ENCODE data around the gene KRTAP6-1. TPM values are rescaled to one million over a fixed set of nuclear protein-coding genes. Genes with fewer than 3 reads are reported as not detected.

The KRTAP6-1 gene
- total RNA-seq, 2 donors from 2014 or later = not detected

GRCh38 chr21:30582870-30583269 is 30.9 kb downstream of the KRTAP6-1 start:
- DNase-seq (no peak), ATAC-seq (no peak)
- intact Hi-C loops (cut with DNase I, micrococcal nuclease) = no loop called here

GRCh38 chr21:30580132-30580531 is 33.6 kb downstream of the KRTAP6-1 start:
- DNase-seq (no peak), ATAC-seq (no peak)
- intact Hi-C loops (cut with DNase I, micrococcal nuclease) = no loop called here

- ATAC-seq (no peak), DNase-seq (no peak)
- intact Hi-C loops (cut with DNase I, micrococcal nuclease) = no loop called here
Measured at GRCh38 chr21:30579346-30579745, 34.4 kb downstream of the KRTAP6-1 start.

- intact Hi-C loops (cut with DNase I, micrococcal nuclease) = no loop called here
- ATAC-seq (no peak), DNase-seq (no peak)
Measured at GRCh38 chr21:30577766-30578165, 36.0 kb downstream of the KRTAP6-1 start.

- intact Hi-C loops (cut with DNase I, micrococcal nuclease) = no loop called here
- ATAC-seq (no peak), DNase-seq (no peak)
Measured at GRCh38 chr21:30567617-30568016, 46.1 kb downstream of the KRTAP6-1 start.

GRCh38 chr21:30563630-30564029 is 50.1 kb downstream of the KRTAP6-1 start:
- intact Hi-C loops (cut with DNase I, micrococcal nuclease) = no loop called here
- DNase-seq = no peak
- no peak for ATAC-seq

Other genes with a start within 250 kb of the KRTAP6-1 start
- 1 to 10 TPM; 1.9 to 10.0 TPM for gene KRTAP13-2, start 241.7 kb downstream of the KRTAP6-1 start, total RNA-seq
- not detected for gene KRTAP13-1, start 217.9 kb downstream of the KRTAP6-1 start, total RNA-seq
- gene KRTAP13-3, start 188.0 kb downstream of the KRTAP6-1 start, total RNA-seq = not detected
- not detected for gene KRTAP13-4, start 183.7 kb downstream of the KRTAP6-1 start, total RNA-seq
- gene KRTAP15-1, start 173.7 kb downstream of the KRTAP6-1 start, total RNA-seq = not detected
- gene KRTAP19-1, start 133.6 kb downstream of the KRTAP6-1 start, total RNA-seq = not detected
- gene KRTAP19-2, start 126.5 kb downstream of the KRTAP6-1 start, total RNA-seq = not detected
- gene KRTAP19-3, start 121.9 kb downstream of the KRTAP6-1 start, total RNA-seq = not detected
- gene KRTAP19-4, start 116.8 kb downstream of the KRTAP6-1 start, total RNA-seq = not detected
- not detected for gene KRTAP19-5, start 111.8 kb downstream of the KRTAP6-1 start, total RNA-seq
- gene KRTAP19-6, start 72.1 kb downstream of the KRTAP6-1 start, total RNA-seq = not detected
- gene KRTAP19-7, start 52.6 kb downstream of the KRTAP6-1 start, total RNA-seq = not detected
- gene KRTAP22-2, start 23.5 kb downstream of the KRTAP6-1 start, total RNA-seq = not detected
- not detected for gene KRTAP6-3, start 21.5 kb downstream of the KRTAP6-1 start, total RNA-seq
- gene KRTAP6-2, start 15.0 kb downstream of the KRTAP6-1 start, total RNA-seq = not detected
- not detected for gene KRTAP22-1, start 12.8 kb downstream of the KRTAP6-1 start, total RNA-seq
- gene KRTAP20-1, start 2.5 kb upstream of the KRTAP6-1 start, total RNA-seq = not detected
- gene KRTAP20-4, start 6.7 kb upstream of the KRTAP6-1 start, total RNA-seq = not detected
- gene KRTAP20-2, start 21.3 kb upstream of the KRTAP6-1 start, total RNA-seq = not detected
- gene KRTAP20-3, start 28.9 kb upstream of the KRTAP6-1 start, total RNA-seq = not detected
- not detected for gene KRTAP21-3, start 104.8 kb upstream of the KRTAP6-1 start, total RNA-seq
- not detected for gene KRTAP21-2, start 133.3 kb upstream of the KRTAP6-1 start, total RNA-seq
- gene KRTAP21-1, start 141.5 kb upstream of the KRTAP6-1 start, total RNA-seq = not detected
- gene KRTAP8-1, start 199.3 kb upstream of the KRTAP6-1 start, total RNA-seq = not detected
- not detected for gene KRTAP7-1, start 215.8 kb upstream of the KRTAP6-1 start, total RNA-seq